ENCODE results near the gene RALGPS2. TPM values are rescaled to one million over a fixed set of nuclear protein-coding genes. Genes with fewer than 3 reads are reported as not detected.

Gene RALGPS2
- total and polyA plus RNA-seq, 2 of the 8 experiments (the other 6 are each of a cell fraction or from before 2014, with no cell fraction given): 6.7 to 38.0 TPM

DNA sequence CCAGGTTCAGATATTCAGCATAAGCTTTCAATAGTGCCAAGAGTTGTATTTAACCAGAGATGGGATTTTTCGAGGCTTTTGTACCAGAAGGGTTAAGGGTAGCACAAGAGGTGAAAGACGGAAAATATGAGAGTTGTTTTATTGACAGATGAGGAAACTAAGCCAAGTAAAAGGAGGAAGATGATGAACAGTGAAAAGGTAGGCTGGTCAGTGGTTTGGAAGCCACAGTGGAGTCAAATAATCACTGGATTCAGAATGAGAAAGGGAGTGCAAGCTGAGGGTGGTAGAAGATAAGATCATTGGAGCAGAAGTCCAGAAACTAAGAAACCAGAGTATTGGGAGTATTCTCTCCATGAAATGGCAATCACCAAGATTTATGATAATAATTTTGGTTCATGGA is 100.1 kb downstream of the RALGPS2 start (continued):
- TF ChIP-seq, protein P1, sequence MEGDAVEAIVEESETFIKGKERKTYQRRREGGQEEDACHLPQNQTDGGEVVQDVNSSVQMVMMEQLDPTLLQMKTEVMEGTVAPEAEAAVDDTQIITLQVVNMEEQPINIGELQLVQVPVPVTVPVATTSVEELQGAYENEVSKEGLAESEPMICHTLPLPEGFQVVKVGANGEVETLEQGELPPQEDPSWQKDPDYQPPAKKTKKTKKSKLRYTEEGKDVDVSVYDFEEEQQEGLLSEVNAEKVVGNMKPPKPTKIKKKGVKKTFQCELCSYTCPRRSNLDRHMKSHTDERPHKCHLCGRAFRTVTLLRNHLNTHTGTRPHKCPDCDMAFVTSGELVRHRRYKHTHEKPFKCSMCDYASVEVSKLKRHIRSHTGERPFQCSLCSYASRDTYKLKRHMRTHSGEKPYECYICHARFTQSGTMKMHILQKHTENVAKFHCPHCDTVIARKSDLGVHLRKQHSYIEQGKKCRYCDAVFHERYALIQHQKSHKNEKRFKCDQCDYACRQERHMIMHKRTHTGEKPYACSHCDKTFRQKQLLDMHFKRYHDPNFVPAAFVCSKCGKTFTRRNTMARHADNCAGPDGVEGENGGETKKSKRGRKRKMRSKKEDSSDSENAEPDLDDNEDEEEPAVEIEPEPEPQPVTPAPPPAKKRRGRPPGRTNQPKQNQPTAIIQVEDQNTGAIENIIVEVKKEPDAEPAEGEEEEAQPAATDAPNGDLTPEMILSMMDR (IDR thresholded peaks at IDR 0.05; ENCODE audit: control extremely low read depth in 1 of 3, insufficient read depth in 1 of 3, low read depth in 1 of 3, low read length in 3 of 3): no peak
- TF ChIP-seq, protein P2, sequence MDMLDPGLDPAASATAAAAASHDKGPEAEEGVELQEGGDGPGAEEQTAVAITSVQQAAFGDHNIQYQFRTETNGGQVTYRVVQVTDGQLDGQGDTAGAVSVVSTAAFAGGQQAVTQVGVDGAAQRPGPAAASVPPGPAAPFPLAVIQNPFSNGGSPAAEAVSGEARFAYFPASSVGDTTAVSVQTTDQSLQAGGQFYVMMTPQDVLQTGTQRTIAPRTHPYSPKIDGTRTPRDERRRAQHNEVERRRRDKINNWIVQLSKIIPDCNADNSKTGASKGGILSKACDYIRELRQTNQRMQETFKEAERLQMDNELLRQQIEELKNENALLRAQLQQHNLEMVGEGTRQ (IDR thresholded peaks at IDR 0.05; ENCODE audit: low read length): no peak
- TF ChIP-seq GABPA (IDR thresholded peaks at IDR 0.05; ENCODE audit: borderline replicate concordance, insufficient read depth, low read length) (no peak), EGR1 (IDR thresholded peaks at IDR 0.05; ENCODE audit: borderline replicate concordance, low read depth, low read length) (no peak), SAP30 (IDR thresholded peaks at IDR 0.05; ENCODE audit: insufficient read depth, insufficient replicate concordance, low read length) (no peak), TCF12 (IDR thresholded peaks at IDR 0.05; ENCODE audit: low read depth, low read length) (no peak), YY1 (IDR thresholded peaks at IDR 0.05; ENCODE audit: low read depth, low read length) (no peak), KDM4A (IDR thresholded peaks at IDR 0.05; ENCODE audit: low read depth, low read length, severe bottlenecking) (no peak), JUND (IDR thresholded peaks at IDR 0.05; ENCODE audit: low read length) (no peak)
